ENCODE results near the gene PHEX.

Gene PHEX

DNA sequence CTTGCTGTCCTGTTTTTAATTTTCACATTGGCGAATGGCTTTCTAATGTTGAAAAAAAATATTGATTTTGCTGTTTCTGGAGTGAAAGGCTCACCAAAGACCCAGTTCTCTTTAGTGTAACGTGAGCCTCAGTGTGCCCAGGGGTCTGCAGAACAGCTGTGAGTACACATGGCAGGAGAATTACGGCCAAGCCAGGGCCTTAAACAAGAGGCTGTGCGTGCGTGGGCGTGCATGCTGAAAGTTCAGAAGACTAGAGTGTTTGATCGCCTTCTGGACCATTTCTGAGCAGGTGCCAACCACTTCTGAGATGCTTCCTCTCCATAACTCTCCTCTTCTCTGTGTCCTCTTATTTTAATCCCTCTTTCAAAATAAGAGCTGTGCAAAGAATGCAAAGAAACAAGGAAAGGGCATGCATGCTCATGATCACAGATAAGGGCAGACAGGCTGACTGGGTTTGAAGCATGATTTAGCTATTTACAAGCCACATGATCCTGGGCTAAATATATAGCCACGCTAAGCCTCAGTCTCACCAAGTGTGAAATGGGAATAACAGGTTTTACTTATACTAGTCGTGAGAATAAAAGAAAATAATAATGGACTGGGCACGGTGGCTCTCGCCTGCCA, 9.9 kb downstream of the PHEX start:
- DNase-seq: no peak

DNA sequence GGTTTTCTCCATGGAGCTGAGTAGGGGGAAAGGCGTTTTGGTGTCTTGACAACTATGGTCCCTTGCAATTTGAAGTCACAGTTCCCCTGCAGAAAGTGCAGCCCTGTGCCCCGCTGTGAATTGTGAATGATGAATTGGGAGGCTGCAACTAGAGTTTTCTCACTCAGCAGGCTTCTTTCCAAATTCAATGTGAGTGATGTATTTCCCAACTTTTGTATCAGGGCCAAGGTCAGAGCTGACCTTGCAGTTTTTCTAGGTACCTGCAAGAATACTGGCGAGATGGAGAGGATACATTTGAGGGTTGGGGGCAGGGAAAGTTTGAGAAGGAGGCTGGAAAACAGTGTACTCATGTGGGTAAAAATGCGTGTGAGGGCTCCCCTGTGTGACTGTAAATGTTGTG, 11.7 kb downstream of the PHEX start:
- DNase-seq: no peak

DNA sequence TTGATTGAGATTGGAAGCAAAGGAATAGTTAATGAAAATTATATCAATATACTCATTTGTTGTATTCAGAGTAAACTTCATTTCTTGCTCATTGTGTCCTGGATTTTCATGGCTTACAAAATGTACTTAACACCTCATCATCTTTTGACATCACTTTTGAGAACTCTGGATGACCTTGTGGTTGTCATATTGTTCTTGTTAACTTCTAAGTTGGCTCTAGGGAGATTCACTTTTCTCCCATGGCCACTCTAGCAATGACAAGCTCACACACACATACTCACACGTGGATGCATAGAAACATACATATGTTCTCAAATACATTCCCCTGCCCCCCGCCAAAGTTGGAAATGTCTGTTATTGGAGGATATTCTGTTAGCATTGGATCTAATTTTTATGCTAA, 15.3 kb downstream of the PHEX start:
- no peak for DNase-seq

DNA sequence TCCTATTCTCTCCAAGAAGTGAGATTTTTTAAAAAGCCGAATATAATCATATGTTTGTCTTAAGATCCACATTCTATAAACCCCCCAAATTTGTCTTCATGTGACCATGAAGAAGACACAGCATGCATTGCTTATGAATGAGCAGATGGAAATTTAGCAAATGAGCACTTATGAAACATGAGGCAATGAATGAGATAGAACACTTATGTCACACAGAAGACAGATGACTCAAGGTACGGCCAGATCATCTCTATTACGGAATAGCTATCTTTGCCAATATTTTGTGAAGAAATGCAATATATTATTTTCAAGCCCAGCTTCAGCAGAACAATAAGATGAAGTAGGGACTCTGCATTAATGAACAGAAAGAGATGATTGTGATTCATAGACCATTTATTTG, 21.4 kb downstream of the PHEX start:
- no peak for DNase-seq

DNA sequence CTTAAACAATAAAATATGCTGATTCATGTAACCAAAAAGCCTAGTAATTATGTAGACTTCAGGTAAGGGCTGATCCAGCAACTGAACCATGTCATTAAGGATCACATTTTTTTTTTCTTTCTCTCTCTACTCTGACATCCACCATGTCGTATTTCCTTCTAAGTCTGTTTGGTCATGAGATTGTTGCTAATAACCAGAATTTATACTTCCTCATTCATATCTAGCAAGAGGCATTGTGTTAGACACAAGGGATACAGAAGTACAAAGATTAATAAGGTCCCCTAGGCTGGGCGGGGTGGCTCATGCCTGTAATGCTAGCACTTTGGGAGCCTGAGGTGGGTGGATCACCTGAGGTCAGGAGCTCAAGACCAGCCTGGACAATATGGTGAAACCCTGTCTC, 24.1 kb downstream of the PHEX start:
- no peak for DNase-seq

DNA sequence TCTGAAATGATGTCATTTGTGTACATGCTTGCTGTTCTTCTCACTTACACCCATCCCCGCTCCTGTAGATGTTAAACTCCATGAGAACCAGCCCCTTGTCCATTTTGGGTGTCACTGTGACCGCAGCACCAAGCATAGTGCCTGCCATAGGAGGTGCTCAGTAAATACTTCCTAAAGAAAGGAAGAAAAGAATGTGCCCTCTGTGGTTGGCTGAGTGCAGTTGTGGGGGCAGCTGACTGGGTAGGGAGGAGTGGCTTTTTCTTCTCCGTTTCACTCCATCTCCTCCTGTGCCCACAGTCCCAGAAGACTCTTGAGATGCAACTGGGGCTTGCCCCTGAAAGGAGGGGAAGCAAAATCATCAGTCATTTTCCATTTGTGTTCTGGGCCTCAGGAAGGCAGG, 25.5 kb downstream of the PHEX start:
- no peak for DNase-seq

DNA sequence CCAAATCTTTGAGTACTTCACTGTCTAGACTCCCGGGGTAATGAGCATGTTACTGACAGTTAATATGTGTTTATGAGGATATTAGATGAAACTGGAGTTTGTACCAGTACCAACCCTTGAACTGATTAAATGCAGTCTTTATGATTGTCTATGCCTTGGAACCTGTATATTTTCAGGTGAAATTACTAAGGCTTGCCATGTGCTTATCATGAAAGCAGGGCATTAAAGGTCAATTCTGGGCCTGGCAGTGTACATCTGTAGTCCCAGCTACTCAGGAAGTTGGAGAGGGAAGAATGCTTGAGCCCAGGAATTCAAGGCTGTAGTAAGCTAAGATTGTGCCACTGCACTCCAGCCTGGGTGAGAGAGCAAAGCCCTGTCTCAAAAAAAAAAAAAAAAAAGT, 27.6 kb downstream of the PHEX start:
- DNase-seq: no peak

DNA sequence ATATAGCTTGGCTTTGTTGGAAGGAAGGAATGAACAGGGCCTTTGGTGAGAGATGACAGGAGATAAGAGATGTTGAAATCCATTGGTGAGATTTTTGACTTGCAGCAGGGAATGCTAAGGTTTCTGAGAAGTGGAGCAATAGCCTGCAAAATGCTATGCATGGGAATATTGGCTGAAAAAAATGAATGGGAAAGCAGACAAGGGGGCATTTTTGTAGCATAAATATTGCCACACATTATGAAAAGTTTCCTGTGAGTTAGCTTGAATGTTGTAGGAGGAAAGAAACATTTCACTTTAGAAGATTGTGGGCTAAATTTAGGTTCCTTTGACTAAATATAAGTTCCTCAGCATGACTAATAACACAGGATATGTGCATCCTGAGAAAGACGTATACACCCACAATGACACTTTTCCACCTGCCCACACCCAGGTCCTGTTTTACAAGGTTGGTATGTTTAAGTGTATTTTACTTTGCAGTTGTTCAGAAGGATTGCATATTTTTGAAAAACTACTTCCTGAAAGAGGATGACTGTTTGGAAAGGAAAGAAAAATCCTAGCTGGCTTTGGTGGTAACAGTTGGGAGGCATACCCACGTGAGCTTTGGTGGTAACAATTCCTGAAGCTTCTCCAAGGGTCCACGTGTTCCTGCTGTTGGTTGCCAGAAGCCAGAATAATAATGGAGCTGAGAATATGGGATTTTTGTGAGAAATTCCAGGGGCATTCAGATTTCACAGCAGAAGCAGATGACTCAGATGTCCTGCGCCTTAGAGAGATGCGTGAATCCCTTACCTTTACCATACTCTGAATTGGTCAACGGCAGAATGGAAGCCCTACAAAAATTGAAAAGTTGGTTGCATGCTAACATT, 28.5 kb downstream of the PHEX start:
- no peak for DNase-seq

DNA sequence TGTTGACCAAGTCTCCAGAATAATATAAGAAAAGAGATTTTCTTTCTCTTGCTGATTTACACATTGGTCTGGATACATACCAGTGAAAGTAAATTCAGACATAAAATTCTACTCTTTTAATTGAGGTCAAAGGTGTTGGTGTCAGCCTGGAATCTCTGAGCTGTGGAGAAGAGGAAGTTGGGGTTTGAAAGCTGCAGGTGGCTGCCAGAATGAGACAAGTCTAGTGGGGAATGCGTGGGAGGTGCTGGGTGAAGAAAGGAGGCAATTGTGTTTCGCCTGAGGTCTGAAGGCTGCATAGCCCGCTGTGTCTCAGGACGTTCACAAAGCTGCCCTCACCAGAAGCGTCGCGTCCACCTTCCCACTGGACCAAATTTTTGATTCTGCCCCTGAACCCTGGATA, 31.2 kb downstream of the PHEX start:
- DNase-seq: no peak

DNA sequence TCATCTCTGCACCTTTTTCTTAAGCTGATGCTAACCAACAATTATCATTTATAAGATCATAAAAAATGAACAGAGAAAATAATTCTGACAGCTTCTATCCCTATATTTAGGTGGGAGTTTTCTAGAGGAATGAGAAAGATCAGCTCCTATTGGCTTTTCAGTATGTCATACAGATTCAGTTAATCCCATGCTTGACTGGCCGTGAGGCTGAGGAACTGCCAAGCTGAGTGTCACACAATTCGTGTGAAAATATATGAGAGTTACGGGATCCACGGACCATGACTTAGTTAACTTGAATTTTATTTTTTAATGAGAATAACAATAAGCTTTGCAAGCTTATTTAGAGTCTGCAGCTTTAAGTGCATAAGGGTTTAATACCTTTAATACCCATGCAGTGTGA, 37.5 kb downstream of the PHEX start:
- DNase-seq: no peak

DNA sequence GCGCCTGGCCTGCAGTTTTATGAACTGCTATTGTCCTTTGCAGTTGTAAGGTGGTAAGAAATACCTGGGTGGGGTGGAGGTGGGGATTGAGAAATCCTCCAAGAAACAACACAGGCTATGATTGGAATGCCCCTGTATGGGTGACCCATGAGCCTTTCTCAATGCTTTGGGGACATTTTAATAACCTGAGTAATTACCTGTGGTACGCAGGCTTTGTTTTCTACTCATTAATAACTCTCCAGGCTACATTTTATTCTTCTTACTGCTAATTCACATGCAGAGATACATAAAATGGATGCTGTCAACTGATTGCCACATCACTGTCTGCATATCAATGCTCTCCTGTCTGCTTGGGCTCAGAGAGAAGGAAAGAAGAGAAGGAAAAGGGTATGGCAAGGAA, 41.8 kb downstream of the PHEX start:
- no peak for DNase-seq

DNA sequence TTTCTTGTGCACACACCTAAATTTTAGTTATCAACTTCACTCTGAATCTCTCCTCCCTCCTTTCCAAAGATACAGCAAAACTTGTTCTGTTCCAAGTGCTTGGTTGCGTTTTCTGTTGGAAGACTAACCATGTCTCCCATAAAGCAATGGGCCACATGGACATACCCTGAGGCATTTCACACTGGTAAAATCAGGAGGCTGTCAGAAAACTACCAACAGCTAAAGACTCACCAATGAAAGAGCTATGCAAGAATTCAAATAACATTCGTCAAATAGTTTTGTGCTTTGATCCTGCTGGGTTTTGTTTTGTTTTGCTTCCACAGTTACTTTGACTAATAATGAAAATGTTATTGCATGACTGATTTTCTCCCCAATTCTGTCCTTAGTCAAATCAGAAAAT, 46.0 kb downstream of the PHEX start:
- DNase-seq: no peak

DNA sequence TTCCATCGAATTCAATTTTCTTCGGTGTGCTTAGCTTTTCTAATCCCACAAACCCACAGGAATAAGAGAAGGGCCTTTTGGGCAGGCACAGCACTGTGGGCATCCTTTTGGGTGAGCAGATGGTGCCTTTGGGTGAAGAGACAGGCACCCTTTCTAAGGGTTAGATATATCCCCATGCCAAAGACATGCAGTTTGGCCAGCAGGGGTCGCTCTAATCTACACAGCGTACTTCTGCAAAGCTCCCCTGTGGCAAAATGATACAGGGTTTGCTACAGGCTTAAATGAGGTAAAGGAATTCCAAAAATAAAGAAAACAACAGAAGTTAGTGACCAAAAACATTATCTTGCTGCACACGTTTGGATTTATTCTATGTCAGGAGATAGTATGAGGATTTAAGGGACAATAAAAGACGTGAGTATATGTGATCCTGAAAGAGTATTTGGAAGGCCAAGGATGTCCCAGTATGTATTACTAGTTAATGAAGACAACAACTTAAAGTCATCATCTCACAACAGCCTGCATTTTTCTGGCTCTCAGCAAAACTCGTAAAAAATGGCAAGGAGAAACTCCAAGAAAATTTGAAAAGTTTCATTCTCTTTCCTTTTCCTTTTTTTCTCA, 49.5 kb downstream of the PHEX start:
- DNase-seq: peak; percentile 28

DNA sequence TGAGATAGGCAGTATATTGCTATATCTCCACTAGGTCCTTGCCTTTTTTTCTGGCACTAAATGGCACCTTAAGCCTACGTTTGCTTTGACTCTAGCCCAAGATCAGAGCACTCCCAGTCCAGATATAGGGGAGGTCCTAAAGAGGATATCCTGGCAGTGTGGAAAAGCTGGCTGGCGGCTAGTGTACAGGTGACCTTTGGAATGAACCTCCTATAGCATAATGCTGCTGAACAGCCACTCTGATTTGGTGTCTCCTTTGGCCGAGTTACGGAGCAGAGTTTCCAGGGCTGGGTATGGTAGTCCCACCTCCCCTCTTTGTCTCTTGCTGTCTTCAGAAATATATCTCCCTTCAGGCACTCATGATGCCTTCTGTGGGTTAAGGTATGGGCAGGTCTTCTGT, 53.9 kb downstream of the PHEX start:
- no peak for DNase-seq

DNA sequence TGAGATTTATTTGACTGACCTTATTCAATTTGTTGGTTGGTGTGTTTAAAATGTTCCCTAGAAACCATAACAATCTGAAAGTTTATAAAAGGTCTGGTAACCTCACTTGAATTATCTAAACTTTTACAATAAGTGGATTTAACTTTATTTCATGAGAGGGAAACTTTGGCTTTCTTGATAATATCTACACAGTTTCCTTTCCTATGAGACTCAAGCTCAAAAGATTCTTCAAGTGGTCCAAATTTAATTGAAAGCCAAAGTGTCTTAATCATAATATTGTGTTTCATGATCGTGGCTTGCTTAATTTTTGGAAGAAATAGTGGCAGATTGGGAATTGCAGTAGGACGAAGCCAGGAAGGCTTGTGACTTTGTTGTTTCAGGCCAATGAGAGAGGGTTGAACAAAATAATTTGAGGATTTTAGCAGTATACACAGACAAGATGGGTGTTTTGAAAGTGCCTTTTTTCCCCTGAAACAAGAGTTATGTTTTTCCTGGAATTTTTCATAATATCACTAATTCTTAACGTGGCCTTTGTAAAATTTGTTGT, 55.0 kb downstream of the PHEX start:
- DNase-seq: no peak

DNA sequence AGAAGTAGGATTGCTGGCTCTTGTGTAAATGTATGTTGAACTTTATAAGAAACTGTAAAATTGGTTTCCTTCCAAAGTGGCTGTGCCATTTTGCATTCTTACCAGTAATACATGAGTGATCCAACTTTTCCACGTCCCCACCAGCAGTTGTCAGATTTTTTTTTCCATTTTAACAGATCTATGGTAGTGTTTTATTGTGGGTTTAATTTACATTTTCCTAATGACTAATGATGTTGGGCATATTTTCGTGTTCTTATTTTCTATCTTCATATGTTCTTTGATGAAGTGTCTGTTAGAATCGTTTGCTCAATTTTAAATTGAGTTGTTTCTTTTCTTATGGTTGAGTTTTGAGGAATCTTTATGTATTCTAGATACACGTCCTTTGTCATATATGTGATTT, 56.2 kb downstream of the PHEX start:
- DNase-seq: no peak

DNA sequence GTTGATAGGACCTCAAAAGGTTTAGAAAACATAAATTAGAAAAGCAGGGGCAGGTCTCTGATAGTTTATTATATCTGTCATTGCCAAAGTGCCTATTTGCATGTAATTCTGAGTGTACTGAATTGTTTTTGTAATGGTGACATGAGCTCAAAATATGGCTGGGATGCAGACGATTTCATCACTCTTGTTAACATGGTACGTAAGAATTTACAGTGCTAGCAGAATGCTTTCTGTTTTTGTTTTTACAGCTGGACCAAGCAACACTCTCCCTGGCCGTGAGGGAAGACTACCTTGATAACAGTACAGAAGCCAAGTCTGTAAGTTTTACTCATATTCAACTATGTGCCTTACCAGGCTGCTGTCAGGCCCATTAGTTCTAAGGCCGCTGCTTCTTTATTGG, 58.1 kb downstream of the PHEX start:
- DNase-seq: no peak

DNA sequence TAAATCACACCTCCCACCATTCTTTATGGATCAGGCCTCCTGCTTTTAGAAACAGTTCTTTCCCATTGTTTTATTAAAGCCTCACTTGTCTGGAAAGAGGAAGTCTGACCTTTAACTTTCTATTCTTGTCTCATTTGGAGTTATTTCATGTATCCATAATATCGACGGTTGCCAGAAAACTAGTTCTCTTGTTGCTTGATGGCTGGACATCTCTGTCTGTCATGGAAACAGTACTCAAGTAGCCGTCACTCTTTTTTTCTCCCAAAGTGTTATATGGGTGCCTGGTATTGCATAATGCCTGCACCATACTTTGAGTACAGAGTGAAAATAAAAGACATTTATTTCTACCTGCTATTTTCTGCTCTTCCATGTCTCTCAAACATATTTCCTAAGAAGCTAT, 61.4 kb downstream of the PHEX start:
- DNase-seq: no peak

DNA sequence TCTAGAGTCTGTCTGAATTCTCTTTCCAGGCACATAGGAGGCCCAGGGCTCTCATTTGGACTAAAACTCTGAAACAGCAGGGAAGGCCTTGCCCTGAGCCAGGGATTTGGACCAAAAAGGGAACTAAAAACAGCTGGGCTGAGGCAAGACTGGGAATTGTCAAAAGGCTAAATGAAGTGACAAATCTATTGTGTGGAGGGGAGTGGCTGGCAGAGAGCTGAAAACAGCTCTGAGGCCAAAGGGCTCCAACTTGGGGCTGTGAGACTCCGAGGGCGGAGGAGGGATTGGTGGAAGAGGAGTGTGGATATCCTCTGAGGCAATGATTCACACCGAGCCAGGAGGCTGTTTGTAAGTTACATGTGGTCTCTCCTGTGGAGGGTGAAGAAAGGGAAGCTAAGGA, 63.2 kb downstream of the PHEX start:
- DNase-seq: no peak

DNA sequence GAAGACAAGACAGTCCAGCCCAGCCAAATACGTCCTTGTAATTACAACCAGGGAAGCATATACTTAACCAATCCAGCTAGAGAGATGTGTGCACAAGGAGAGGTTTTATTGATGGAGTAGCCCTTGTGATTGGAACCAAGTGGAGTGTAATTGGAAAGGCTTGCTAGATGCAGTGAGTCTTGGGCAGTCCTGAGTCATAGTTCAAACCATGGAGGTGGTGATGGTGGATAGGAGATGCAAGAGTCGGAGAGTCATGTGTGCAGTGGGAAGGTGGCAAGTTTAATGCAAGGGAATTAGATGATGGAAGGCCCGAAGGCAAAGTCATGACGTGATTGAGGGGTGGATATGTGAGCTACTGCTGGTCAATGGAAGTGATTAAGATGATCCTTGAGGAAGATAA, 63.7 kb downstream of the PHEX start:
- no peak for DNase-seq

DNA sequence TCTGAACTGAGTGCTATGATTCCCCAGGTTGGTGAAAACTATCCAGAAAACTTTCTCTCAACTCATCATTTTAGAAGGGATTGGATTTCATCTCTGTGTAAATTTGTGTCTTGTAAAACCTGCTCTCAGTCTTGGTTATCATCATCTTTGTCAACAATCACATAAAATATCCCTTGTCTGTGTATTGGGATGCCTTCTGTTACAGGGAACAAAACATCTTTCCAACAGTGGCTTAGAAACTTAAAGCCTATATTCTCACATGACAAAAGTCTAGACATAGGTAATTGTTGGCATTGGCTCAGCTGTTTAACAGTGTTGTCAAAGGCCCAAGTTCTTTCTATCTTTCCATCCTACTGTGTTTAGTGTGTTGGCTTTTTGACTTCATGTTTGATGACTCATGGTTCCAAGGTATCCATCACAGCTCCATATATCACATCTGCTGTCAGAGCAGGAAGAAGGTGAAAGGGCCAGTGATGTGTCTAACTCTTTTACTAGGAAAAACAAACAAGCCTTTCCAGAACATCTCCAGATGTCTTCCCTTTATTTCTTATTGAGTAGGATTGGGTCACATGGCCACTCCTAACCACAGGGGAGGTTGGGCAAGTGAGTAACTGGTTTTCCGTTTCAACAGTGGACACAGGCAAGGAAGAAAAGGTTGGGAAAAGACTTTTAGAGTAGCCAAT, 65.0 kb downstream of the PHEX start:
- no peak for DNase-seq

DNA sequence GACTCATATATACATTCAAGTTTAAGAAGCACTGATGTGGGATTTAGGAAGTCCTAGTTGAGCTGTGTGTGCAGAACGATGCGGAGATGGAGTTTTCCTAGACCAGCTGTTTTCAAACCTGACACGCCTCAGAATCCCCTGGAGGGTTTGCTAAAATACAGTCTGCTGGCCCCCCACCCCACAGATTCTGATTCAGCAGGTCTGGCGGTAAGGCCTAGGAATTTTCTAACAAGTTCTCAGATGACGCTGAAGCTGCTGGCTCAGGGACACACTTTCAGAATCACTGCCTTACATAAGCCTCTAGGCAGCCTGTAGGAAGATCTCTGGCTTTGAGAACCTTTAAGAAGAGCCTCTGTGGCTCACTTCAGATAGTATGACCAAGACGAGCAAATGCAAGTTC, 73.1 kb downstream of the PHEX start:
- no peak for DNase-seq

DNA sequence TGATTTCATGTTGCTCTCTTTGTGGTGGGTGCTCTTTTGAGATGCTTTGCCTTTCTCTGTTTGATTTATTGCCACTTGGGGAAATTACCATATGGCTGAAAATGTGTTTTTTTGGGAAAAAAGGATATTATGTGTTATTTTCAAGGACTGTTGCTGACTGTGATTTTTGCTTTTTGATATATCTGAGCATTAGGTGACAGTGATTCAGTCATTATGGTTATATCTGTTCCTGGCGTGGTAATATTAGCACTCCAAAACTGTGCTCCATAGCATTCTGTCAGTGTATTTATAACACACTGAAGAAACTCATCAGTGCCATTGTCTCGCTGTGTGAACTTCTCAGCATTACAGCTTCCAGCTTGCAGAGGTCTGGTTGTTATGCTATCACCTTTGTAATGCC, 73.8 kb downstream of the PHEX start:
- DNase-seq: no peak

DNA sequence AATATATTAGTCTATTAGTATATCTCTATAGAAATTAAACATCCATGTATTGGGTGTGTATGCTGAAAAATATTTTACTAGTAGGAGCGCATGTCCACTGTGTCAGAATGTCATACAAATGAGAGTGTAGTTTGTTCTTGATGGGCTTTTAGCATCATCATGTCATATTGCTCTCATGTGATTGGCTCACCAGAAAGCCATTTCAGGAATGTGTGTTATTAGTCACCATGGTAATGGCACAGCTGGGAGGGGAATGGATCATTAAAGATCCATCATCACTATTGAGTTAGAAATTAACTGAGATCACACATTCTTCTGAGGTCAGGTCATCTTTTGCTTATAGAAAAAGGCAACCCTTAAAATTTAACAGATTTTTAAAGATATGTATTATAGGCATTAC, 77.3 kb downstream of the PHEX start:
- no peak for DNase-seq

All from activated CD4-positive, alpha-beta T cell treated with anti-CD3 and anti-CD28 coated beads, Interleukin-2, amount 50 U/mL, for 1 hour (primary cell).